Gastroesophageal sphincter (tissue), 3 donors: ENCODE results near the gene IL4I1.

Source experiments
- EP300 ChIP-seq: sonication (generic); formaldehyde crosslinking; IDR thresholded peaks from one replicate; pipeline ENCODE4 v1.6.1; 2017; ENCODE audit warnings: antibody characterized with exemption, mild to moderate bottlenecking
- POLR2AphosphoS5 ChIP-seq: sonication (generic); formaldehyde crosslinking; IDR thresholded peaks from one replicate; pipeline ENCODE4 v1.6.1; 2017; ENCODE audit warnings: antibody characterized with exemption
- TF ChIP-seq, protein P1 (sequence below), 4 experiments: fragments of 200-600 bp in 2 of 4; fragments of 450-650 bp in 2 of 4; sonication (generic) in 1 of 4; IDR thresholded peaks; one replicate each; pipeline ENCODE4 v1.5.1; 2017 to 2019; ENCODE audit warnings: antibody characterized with exemption in 4 of 4, mild to moderate bottlenecking in 2 of 4, moderate library complexity in 2 of 4

DNA sequence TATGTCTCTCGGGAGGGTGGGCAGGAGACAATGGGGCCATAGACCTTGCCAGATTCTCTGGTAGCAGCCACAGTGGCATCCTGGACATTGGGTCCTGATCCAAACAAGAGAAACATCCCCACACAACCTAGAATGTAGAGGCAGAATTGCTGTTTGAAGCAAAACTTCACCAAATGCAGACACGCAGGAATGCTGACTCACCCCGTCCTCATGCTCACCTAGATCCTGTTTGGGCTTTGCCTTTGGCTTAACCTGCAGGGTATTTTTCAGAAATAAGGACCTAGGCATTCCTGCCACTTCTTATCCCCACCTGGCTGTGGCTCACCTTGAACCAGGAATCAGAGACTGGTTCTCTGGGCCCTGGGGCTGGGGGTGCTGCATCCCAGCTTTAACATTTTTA is 11.9 kb downstream of the IL4I1 start:
- TF ChIP-seq, protein P1, sequence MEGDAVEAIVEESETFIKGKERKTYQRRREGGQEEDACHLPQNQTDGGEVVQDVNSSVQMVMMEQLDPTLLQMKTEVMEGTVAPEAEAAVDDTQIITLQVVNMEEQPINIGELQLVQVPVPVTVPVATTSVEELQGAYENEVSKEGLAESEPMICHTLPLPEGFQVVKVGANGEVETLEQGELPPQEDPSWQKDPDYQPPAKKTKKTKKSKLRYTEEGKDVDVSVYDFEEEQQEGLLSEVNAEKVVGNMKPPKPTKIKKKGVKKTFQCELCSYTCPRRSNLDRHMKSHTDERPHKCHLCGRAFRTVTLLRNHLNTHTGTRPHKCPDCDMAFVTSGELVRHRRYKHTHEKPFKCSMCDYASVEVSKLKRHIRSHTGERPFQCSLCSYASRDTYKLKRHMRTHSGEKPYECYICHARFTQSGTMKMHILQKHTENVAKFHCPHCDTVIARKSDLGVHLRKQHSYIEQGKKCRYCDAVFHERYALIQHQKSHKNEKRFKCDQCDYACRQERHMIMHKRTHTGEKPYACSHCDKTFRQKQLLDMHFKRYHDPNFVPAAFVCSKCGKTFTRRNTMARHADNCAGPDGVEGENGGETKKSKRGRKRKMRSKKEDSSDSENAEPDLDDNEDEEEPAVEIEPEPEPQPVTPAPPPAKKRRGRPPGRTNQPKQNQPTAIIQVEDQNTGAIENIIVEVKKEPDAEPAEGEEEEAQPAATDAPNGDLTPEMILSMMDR (IDR thresholded peaks at IDR 0.05): no peak
- no peak for TF ChIP-seq POLR2AphosphoS5
- no peak for TF ChIP-seq EP300
